Activated CD4-positive, alpha-beta T cell treated with anti-CD3 and anti-CD28 coated beads, Interleukin-10, Interleukin-2, amounts not matched to agents 100 ng/mL and 50 ng/mL, durations not matched to agents 16 hours and 8 hours (primary cell): ENCODE data around the gene TSPAN12.

ENCODE experiments used
- DNase-seq: peaks from one replicate; pipeline ENCODE4 v3.0.0-alpha.2; 2020

TSPAN12 gene

GRCh38 chr7:120738816-120739215 lies 119.1 kb downstream of the TSPAN12 start:
- DNase-seq: no peak
